ENCODE measurements around the gene SEMA6B.

DNA sequence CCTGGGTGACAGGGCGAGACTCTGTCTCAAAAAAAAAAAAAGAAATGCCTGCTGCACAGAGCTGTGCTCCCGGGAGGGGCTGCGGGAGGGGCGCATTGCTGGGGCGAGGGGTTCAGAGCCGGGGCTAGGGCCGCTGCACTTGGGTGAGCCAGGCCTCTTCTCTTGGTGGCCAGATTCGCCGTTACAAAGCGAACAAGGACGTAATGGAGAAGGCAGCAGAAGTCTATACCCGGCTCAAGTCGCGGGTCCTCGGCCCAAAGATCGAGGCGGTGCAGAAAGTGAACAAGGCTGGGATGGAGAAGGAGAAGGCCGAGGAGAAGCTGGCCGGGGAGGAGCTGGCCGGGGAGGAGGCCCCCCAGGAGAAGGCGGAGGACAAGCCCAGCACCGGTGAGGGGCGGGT, 60.2 kb downstream of the SEMA6B start:
- no peak for TF ChIP-seq CTCF (conservative IDR thresholded peaks at IDR 0.05)
- no peak for TF ChIP-seq ZFX (IDR thresholded peaks at IDR 0.05)
